ENCODE results near the gene SBF2.

SBF2 gene

GRCh38 chr11:9858822-9859221 is 435.2 kb downstream of the SBF2 start:
- Histone ChIP-seq H2AFZ (ENCODE audit: low read depth) (no peak overlapping the region), H3K4me3 (IDR thresholded peaks at IDR 0.05; ENCODE audit: insufficient read depth, low read depth, low read length) (no peak overlapping the region), H3K27ac (no peak overlapping the region), H3K9ac (no peak overlapping the region), H4K20me1 (ENCODE audit: insufficient read depth) (no peaks in the 10 kb centered on the region), H3K36me3 (ENCODE audit: insufficient read depth) (no peaks in the 10 kb centered on the region), H3K79me2 (ENCODE audit: insufficient read depth, low read depth) (no peaks in the 10 kb centered on the region), H3K27me3 (ENCODE audit: insufficient read depth, low read depth) (no peaks in the 10 kb centered on the region), H3K4me2 (no peak overlapping the region), H3K4me1 (ENCODE audit: low read depth, poor library complexity, severe bottlenecking) (peaks cover 9% of the 10 kb centered on the region)
- TF ChIP-seq CTCF (conservative IDR thresholded peaks at IDR 0.05; ENCODE audit: low read depth, low read length) = no peak

GRCh38 chr11:9858218-9858617 is 435.8 kb downstream of the SBF2 start:
- Histone ChIP-seq H3K27ac (no peak overlapping the region), H3K79me2 (ENCODE audit: insufficient read depth, low read depth) (no peaks in the 10 kb centered on the region), H2AFZ (ENCODE audit: low read depth) (no peak overlapping the region), H4K20me1 (ENCODE audit: insufficient read depth) (no peaks in the 10 kb centered on the region), H3K9ac (no peak overlapping the region), H3K36me3 (ENCODE audit: insufficient read depth) (no peaks in the 10 kb centered on the region), H3K27me3 (ENCODE audit: insufficient read depth, low read depth) (no peaks in the 10 kb centered on the region), H3K4me3 (IDR thresholded peaks at IDR 0.05; ENCODE audit: insufficient read depth, low read depth, low read length) (no peak overlapping the region), H3K4me2 (no peak overlapping the region), H3K4me1 (ENCODE audit: low read depth, poor library complexity, severe bottlenecking) (peaks cover 9% of the 10 kb centered on the region)
- TF ChIP-seq CTCF (conservative IDR thresholded peaks at IDR 0.05; ENCODE audit: low read depth, low read length) = no peak

- Histone ChIP-seq H3K27me3 (ENCODE audit: insufficient read depth, low read depth) (no peaks in the 10 kb centered on the region), H3K79me2 (ENCODE audit: insufficient read depth, low read depth) (no peaks in the 10 kb centered on the region), H3K9ac (no peak overlapping the region), H3K36me3 (ENCODE audit: insufficient read depth) (no peaks in the 10 kb centered on the region), H3K4me2 (no peak overlapping the region), H2AFZ (ENCODE audit: low read depth) (no peak overlapping the region), H4K20me1 (ENCODE audit: insufficient read depth) (no peaks in the 10 kb centered on the region), H3K27ac (no peak overlapping the region), H3K4me1 (ENCODE audit: low read depth, poor library complexity, severe bottlenecking) (no peaks in the 10 kb centered on the region), H3K4me3 (IDR thresholded peaks at IDR 0.05; ENCODE audit: insufficient read depth, low read depth, low read length) (no peak overlapping the region)
- no peak for TF ChIP-seq CTCF (conservative IDR thresholded peaks at IDR 0.05; ENCODE audit: low read depth, low read length)
Measured at GRCh38 chr11:9855579-9856287, 438.3 kb downstream of the SBF2 start.

- Histone ChIP-seq H3K4me3 (IDR thresholded peaks at IDR 0.05; ENCODE audit: insufficient read depth, low read depth, low read length) (no peak overlapping the region), H3K27ac (no peak overlapping the region), H4K20me1 (ENCODE audit: insufficient read depth) (no peaks in the 10 kb centered on the region), H3K9ac (no peak overlapping the region), H3K36me3 (ENCODE audit: insufficient read depth) (no peaks in the 10 kb centered on the region), H2AFZ (ENCODE audit: low read depth) (no peak overlapping the region), H3K79me2 (ENCODE audit: insufficient read depth, low read depth) (no peaks in the 10 kb centered on the region), H3K4me1 (ENCODE audit: low read depth, poor library complexity, severe bottlenecking) (no peaks in the 10 kb centered on the region), H3K27me3 (ENCODE audit: insufficient read depth, low read depth) (no peaks in the 10 kb centered on the region), H3K4me2 (no peak overlapping the region)
- TF ChIP-seq CTCF (conservative IDR thresholded peaks at IDR 0.05; ENCODE audit: low read depth, low read length) = no peak
Measured at GRCh38 chr11:9853929-9854552, 440.0 kb downstream of the SBF2 start.

All from KMS-11 (cell line).